H1 (cell line): ENCODE results near the gene DCLK1. TPM values are rescaled to one million over a fixed set of nuclear protein-coding genes. Genes with fewer than 3 reads are reported as not detected.

Experiments
- CTCF ChIA-PET: fragments of 300-600 bp; sonication (Branson Sonifier 250); formaldehyde crosslinking; loops from one replicate; lab custom pipeline; 2021; ENCODE audit not compliant: partially characterized antibody; lab: Charles Lee
- POLR2A ChIA-PET: fragments of 300-600 bp; sonication (Branson Sonifier 250); formaldehyde crosslinking; loops from one replicate; lab custom pipeline; 2021; ENCODE audit warnings: inconsistent platforms; ENCODE audit not compliant: partially characterized antibody; lab: Charles Lee
- DNase-seq, 2 experiments: peaks; one replicate each; pipeline versions ENCODE4 v3.0.0 to v3.0.0-alpha.2; 2010 to 2022; ENCODE audit warnings: low spot score in 2 of 2, low read depth in 1 of 2, mixed read lengths in 1 of 2
- FAIRE-seq: peaks from 2 replicates; lab custom pipeline; 2011; peaks lifted over from hg19 to GRCh38; lab: Jason Lieb, UNC
- H2AFZ ChIP-seq: 2 replicates; pipeline ENCODE4 v1.8.1; 2012; ENCODE audit warnings: low read length, inconsistent platforms
- H2AK5ac ChIP-seq: 2 replicates; pipeline ENCODE4 v1.6.1; 2013; ENCODE audit warnings: low read depth, low read length
- H2BK120ac ChIP-seq: replicated peaks from 2 replicates; pipeline ENCODE3; 2013; ENCODE audit warnings: low read depth, low read length, inconsistent platforms
- H2BK12ac ChIP-seq: 2 replicates; pipeline ENCODE4 v1.6.1; 2013; ENCODE audit warnings: low read depth, low read length
- H2BK15ac ChIP-seq: 2 replicates; pipeline ENCODE4 v1.6.1; 2013; ENCODE audit warnings: low read length
- H2BK20ac ChIP-seq: 2 replicates; pipeline ENCODE4 v1.6.1; 2013; ENCODE audit warnings: low read length
- H2BK5ac ChIP-seq: 2 replicates; pipeline ENCODE4 v1.6.1; 2013; ENCODE audit warnings: low read depth, low read length
- H3K14ac ChIP-seq: 2 replicates; pipeline ENCODE4 v1.6.1; 2013; ENCODE audit warnings: inconsistent platforms; ENCODE audit not compliant: insufficient read length
- H3K18ac ChIP-seq: 2 replicates; pipeline ENCODE4 v1.6.1; 2013; ENCODE audit warnings: low read length; ENCODE audit errors: extremely low read depth
- H3K23ac ChIP-seq: 2 replicates; pipeline ENCODE4 v1.6.1; 2013; ENCODE audit warnings: inconsistent platforms; ENCODE audit not compliant: insufficient read length
- H3K23me2 ChIP-seq: 2 replicates; pipeline ENCODE4 v1.6.1; 2013; ENCODE audit warnings: low read depth, low read length
- H3K27ac ChIP-seq: 2 replicates; pipeline ENCODE4 v1.6.1; 2011; ENCODE audit warnings: low read depth, low read length, inconsistent platforms
- H3K27me3 ChIP-seq, 4 experiments: replicated peaks in 1 of 4; 1 replicate in 1 of 4; 2 replicates in 3 of 4; pipeline versions ENCODE4 v1.6.1 to v1.8.1; 2011 to 2013; ENCODE audit warnings: low read length in 3 of 4, mild to moderate bottlenecking in 3 of 4, inconsistent platforms in 2 of 4, mixed read lengths in 2 of 4, moderate library complexity in 1 of 4; ENCODE audit not compliant: control insufficient read depth in 3 of 4, insufficient read depth in 3 of 4; ENCODE audit errors: extremely low read depth in 1 of 4
- H3K36me3 ChIP-seq, 4 experiments: 2 replicates each; pipeline versions ENCODE4 v1.6.1 to v1.8.1; 2011 to 2013; ENCODE audit warnings: mild to moderate bottlenecking in 4 of 4, low read length in 3 of 4, moderate library complexity in 2 of 4, control low read depth in 1 of 4, inconsistent platforms in 1 of 4; ENCODE audit not compliant: insufficient read depth in 4 of 4, control insufficient read depth in 2 of 4
- H3K4ac ChIP-seq: replicated peaks from 2 replicates; pipeline ENCODE3; 2013; ENCODE audit warnings: low read length, low read depth, mixed read lengths, inconsistent platforms; ENCODE audit not compliant: insufficient read length
- H3K4me1 ChIP-seq, 4 experiments: replicated peaks in 1 of 4; 1 replicate in 1 of 4; 2 replicates in 3 of 4; pipeline versions ENCODE4 v1.6.1 to v1.8.1; 2011 to 2013; ENCODE audit warnings: low read length in 3 of 4, inconsistent platforms in 2 of 4, mixed read lengths in 1 of 4; ENCODE audit not compliant: insufficient read depth in 4 of 4, control insufficient read depth in 3 of 4
- H3K4me2 ChIP-seq, 2 experiments: 2 replicates each; pipeline versions ENCODE4 v1.6.1 to v1.8.1; 2011 to 2013; ENCODE audit warnings: low read depth in 2 of 2, low read length in 2 of 2, control low read depth in 1 of 2, inconsistent platforms in 1 of 2, mild to moderate bottlenecking in 1 of 2; ENCODE audit not compliant: insufficient read depth in 1 of 2
- H3K4me3 ChIP-seq, 4 experiments: fragments of 200-600, 300-600 bp in 1 of 4; sonication (generic), shearing (Covaris generic), sonication (Bioruptor Twin) in 1 of 4; 2 replicates each; pipeline versions ENCODE4 v1.5.1 to v1.8.1; 2011 to 2016; ENCODE audit warnings: low read length in 4 of 4, low read depth in 3 of 4, control low read depth in 2 of 4, inconsistent platforms in 2 of 4, mild to moderate bottlenecking in 2 of 4, mixed read lengths in 1 of 4, moderate library complexity in 1 of 4; ENCODE audit not compliant: insufficient read depth in 2 of 4; ENCODE audit errors: extremely low read depth in 1 of 4
- H3K56ac ChIP-seq: replicated peaks from 2 replicates; pipeline ENCODE3; 2013; ENCODE audit warnings: low read depth, mild to moderate bottlenecking, mixed read lengths, low read length, inconsistent platforms; ENCODE audit not compliant: insufficient read length
- H3K79me1 ChIP-seq: 2 replicates; pipeline ENCODE4 v1.6.1; 2013; ENCODE audit warnings: low read depth, low read length, control low read depth
- H3K79me2 ChIP-seq, 2 experiments: 2 replicates each; pipeline versions ENCODE4 v1.6.1 to v1.8.1; 2012 to 2013; ENCODE audit warnings: low read length in 2 of 2, mild to moderate bottlenecking in 2 of 2, inconsistent platforms in 1 of 2; ENCODE audit not compliant: insufficient read depth in 2 of 2, control insufficient read depth in 1 of 2
- H3K9ac ChIP-seq, 4 experiments: replicated peaks in 1 of 4; 1 replicate in 1 of 4; 2 replicates in 3 of 4; pipeline versions ENCODE4 v1.6.1 to v1.8.1; 2011 to 2013; ENCODE audit warnings: low read depth in 3 of 4, low read length in 3 of 4, control low read depth in 2 of 4, mild to moderate bottlenecking in 2 of 4, moderate library complexity in 2 of 4, inconsistent platforms in 1 of 4; ENCODE audit errors: extremely low read depth in 1 of 4
- H3K9me3 ChIP-seq, 2 experiments: 2 replicates each; pipeline versions ENCODE4 v1.6.1 to v1.8.1; 2012 to 2013; ENCODE audit warnings: mild to moderate bottlenecking in 2 of 2, moderate library complexity in 2 of 2, control low read depth in 1 of 2, inconsistent platforms in 1 of 2, low read depth in 1 of 2, low read length in 1 of 2, mixed read lengths in 1 of 2; ENCODE audit not compliant: insufficient read depth in 2 of 2
- H4K20me1 ChIP-seq, 2 experiments: replicated peaks in 1 of 2; 2 replicates each; pipeline versions ENCODE3 to v1.8.1; 2011 to 2013; ENCODE audit warnings: inconsistent platforms in 2 of 2, low read length in 2 of 2, mild to moderate bottlenecking in 1 of 2; ENCODE audit not compliant: insufficient read depth in 2 of 2, control insufficient read depth in 1 of 2
- H4K5ac ChIP-seq: 2 replicates; pipeline ENCODE4 v1.6.1; 2013; ENCODE audit warnings: low read length, low read depth, mixed read lengths, inconsistent platforms; ENCODE audit not compliant: insufficient read length
- H4K8ac ChIP-seq: 2 replicates; pipeline ENCODE4 v1.8.0; 2013; ENCODE audit warnings: mild to moderate bottlenecking, moderate library complexity, low read length, inconsistent platforms; ENCODE audit not compliant: insufficient read depth; ENCODE audit errors: extremely low read depth
- H4K91ac ChIP-seq: replicated peaks from 2 replicates; pipeline ENCODE3; 2013; ENCODE audit warnings: low read length, mixed read lengths, inconsistent platforms; ENCODE audit not compliant: insufficient read length
- BCL11A ChIP-seq, 2 experiments: IDR thresholded peaks; one replicate each; pipeline ENCODE4 v1.6.1; 2011; ENCODE audit warnings: low read depth in 2 of 2, low read length in 2 of 2, mild to moderate bottlenecking in 2 of 2
- BRCA1 ChIP-seq: IDR thresholded peaks from 2 replicates; pipeline ENCODE4 v1.6.1; 2012; ENCODE audit warnings: low read depth, low read length, improper control_type of control experiment
- CBX5 ChIP-seq: fragments of 300-800, 300-1000 bp; sonication (generic); IDR thresholded peaks from 2 replicates; pipeline ENCODE4 v1.7.1; 2016; ENCODE audit warnings: antibody characterized with exemption, low read length, low read depth
- JUN ChIP-seq: IDR thresholded peaks from 2 replicates; pipeline ENCODE4 v1.6.1; 2011; ENCODE audit warnings: low read depth, mild to moderate bottlenecking, improper control_type of control experiment, low read length
- RFX5 ChIP-seq: IDR thresholded peaks from 2 replicates; pipeline ENCODE4 v1.6.1; 2011; ENCODE audit warnings: low read depth, low read length, improper control_type of control experiment, borderline replicate concordance
- SIRT6 ChIP-seq: IDR thresholded peaks from one replicate; pipeline ENCODE4 v1.7.1; 2012; ENCODE audit warnings: low read length, inconsistent platforms
- SRF ChIP-seq: IDR thresholded peaks from 2 replicates; pipeline ENCODE4 v1.6.1; 2011; ENCODE audit warnings: mild to moderate bottlenecking, low read depth, low read length, moderate library complexity
- TBP ChIP-seq: IDR thresholded peaks from 2 replicates; pipeline ENCODE4 v1.6.1; 2011; ENCODE audit warnings: low read depth, low read length, improper control_type of control experiment
- TCF12 ChIP-seq: IDR thresholded peaks from 2 replicates; pipeline ENCODE4 v1.6.1; 2011; ENCODE audit warnings: low read depth, mild to moderate bottlenecking, low read length
- WGBS, 2 experiments: shearing (Covaris generic) in 1 of 2; methylation state at CpG; one replicate each; pipeline versions ENCODE4 v1.1.6 to v1.1.7; 2013 to 2015; ENCODE audit warnings: low lambda C conversion rate in 2 of 2, mixed read lengths in 2 of 2, inconsistent platforms in 1 of 2, low coverage in 1 of 2, missing lambda C conversion rate in 1 of 2; ENCODE audit not compliant: insufficient replicate concordance in 2 of 2, insufficient coverage in 1 of 2, insufficient read length in 1 of 2; ENCODE audit errors: extremely low coverage in 1 of 2, missing lambda C conversion rate in 1 of 2; 5-methylcytosine and 5-hydroxymethylcytosine counted together
- polyA plus RNA-seq, 7 experiments: library from polyadenylated mRNA; depleted of rRNA in 3 of 7; stranded (reverse) in 5 of 7; unstranded in 2 of 7; fragments of >200 nt in 5 of 7; fragments of 200-250 nt in 2 of 7; gene quantifications; 1 replicate in 5 of 7; 2 replicates in 1 of 7; 4 replicates in 1 of 7; pipeline versions ENCODE4 v1.2.1 to v1.2.3, GENCODE V29; 2011 to 2013; ENCODE audit warnings: missing spikeins in 2 of 7, mixed read lengths in 2 of 7
- total RNA-seq: library from RNA; stranded (reverse); fragmentation: NEBNext Ultra II Directional; extraction: Animal tissue kit (Norgen Biotek cat#: 25700); gene quantifications from 2 replicates; pipeline ENCODE4 v1.2.1, GENCODE V29; 2021

DCLK1 gene
- total and polyA plus RNA-seq, 2 of the 8 experiments (the other 6 are each of a cell fraction or from before 2014, with no cell fraction given), result 22.8 to 41.0 TPM

DNA sequence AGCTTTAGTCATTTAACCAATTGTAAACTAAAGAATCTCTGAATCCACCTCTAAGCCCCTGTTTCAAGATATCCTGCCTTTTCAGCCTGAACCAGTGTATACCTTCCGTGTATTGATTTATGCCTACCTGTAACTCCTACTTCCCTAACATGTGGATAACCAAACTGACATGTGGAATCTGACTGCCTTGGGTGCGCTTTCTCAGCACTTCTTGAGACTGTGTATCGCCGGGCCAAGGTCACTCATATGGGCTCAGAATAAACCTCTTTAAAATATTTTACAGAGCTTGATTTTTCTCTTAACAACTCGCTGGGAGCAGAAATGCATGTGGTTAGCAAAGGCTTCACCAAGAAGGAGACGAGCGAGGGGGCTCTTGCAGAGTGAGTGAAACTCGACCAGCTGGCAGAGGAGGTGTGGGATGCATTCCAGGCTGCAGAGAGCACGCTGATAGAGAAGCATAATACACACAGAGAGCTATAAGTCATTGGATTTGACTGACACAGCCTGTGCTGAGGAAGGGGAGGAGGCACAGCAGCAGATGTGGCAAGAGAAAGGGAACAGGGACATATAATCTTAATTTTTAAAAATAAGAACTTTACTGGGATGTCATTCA is 386.5 kb downstream of the DCLK1 start:
- Histone ChIP-seq H3K27me3 (no peaks in the 10 kb centered on the region), H3K27ac (no peak overlapping the region), H3K79me1 (no peaks in the 10 kb centered on the region), H3K56ac (no peak overlapping the region), H4K8ac (no peak overlapping the region), H3K4ac (no peak overlapping the region), H2BK12ac (no peak overlapping the region), H2BK5ac (no peak overlapping the region), H2BK15ac (no peak overlapping the region), H3K4me1 (no peaks in the 10 kb centered on the region), H2BK20ac (no peak overlapping the region), H3K14ac (no peak overlapping the region), H3K9ac (no peak overlapping the region), H4K20me1 (no peaks in the 10 kb centered on the region), H4K91ac (no peak overlapping the region), H2AFZ (no peak overlapping the region), H3K9me3 (peaks cover 0 to 8% of the 10 kb centered on the region in 2 experiments; a peak in 1 of 4 replicates), H3K18ac (no peak overlapping the region), H2AK5ac (no peak overlapping the region), H3K23ac (no peak overlapping the region), H2BK120ac (no peak overlapping the region), H3K36me3 (no peaks in the 10 kb centered on the region), H3K23me2 (no peaks in the 10 kb centered on the region), H3K79me2 (no peaks in the 10 kb centered on the region), H3K4me2 (no peak overlapping the region), H4K5ac (no peak overlapping the region), H3K4me3 (no peak overlapping the region)
- 87% methylated on average over 9 of the region's 9 CpGs; no CpG with 5 or more reads in 1 of the 2 experiments for WGBS, 2 experiments
- CTCF ChIA-PET, result interaction anchor here (0.6 to 1.3 kb wide), 3 partner anchors 8 to 904 kb away, joined by 3 read pairs; no protein-coding TSS in a partner anchor
- FAIRE-seq, result no peak
- peak in 1 of 2 experiments; percentile 38 for DNase-seq
- no peak for TF ChIP-seq TCF12
- TF ChIP-seq RFX5, result no peak
- TF ChIP-seq BRCA1, result no peak
- TF ChIP-seq TBP, result no peak
- TF ChIP-seq SRF, result no peak
- TF ChIP-seq CBX5, result no peak
- no peak for TF ChIP-seq JUN
- no peak for TF ChIP-seq BCL11A (IDR thresholded peaks at IDR 0.05; ENCODE audit: low read depth in 2 of 2, low read length in 2 of 2)
- no peak for TF ChIP-seq SIRT6
- POLR2A ChIA-PET, result no interaction called here
